ENCODE measurements around the gene DNM1.

Gene DNM1

GRCh38 chr9:128280084-128280622 is 77.0 kb downstream of the DNM1 start:
- no peak for DNase-seq

- no peak for DNase-seq
These were observed 79.3 kb downstream of the DNM1 start for GRCh38 chr9:128282500-128282899.

GRCh38 chr9:128285033-128285784 is 82.0 kb downstream of the DNM1 start:
- DNase-seq = no peak

GRCh38 chr9:128286440-128286839 is 83.3 kb downstream of the DNM1 start:
- no peak for DNase-seq

GRCh38 chr9:128288273-128289004 is 85.3 kb downstream of the DNM1 start:
- DNase-seq = no peak

- DNase-seq = no peak
These were observed 88.8 kb downstream of the DNM1 start for GRCh38 chr9:128292009-128292408.

GRCh38 chr9:128293091-128293490 is 89.9 kb downstream of the DNM1 start:
- DNase-seq = no peak

- no peak for DNase-seq
These were observed 91.0 kb downstream of the DNM1 start for GRCh38 chr9:128294142-128294541.

GRCh38 chr9:128296340-128297220 is 93.4 kb downstream of the DNM1 start:
- no peak for DNase-seq

GRCh38 chr9:128297221-128297773 is 94.1 kb downstream of the DNM1 start:
- no peak for DNase-seq

- DNase-seq = no peak
These were observed 95.6 kb downstream of the DNM1 start for GRCh38 chr9:128298535-128299482.

GRCh38 chr9:128304136-128304970 is 101.2 kb downstream of the DNM1 start:
- no peak for DNase-seq

Measured in CD4-positive, alpha-beta T cell treated with Interferon gamma for 1 hour (primary cell).